Measurements from ENCODE around the gene DDX10.

DNA sequence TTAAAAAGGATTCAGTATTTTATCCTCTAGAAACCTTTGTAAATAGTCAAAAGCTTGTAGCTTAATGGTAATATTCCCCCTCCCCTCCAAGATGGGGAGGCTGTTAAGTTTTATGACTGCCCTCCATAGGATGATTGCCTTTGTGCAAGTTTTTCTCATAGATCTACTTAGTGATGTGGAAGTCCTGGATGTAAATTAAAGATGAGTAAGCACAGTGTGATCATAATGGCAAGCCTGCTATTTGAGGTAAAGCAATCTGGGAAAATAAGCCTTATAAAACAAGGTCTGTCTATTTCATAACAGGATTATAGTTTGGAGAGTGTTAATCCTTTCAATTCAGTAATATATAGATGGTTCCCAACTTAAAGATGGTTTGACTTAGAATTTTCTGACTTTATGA lies 216.3 kb downstream of the DDX10 start:
- TF ChIP-seq CTCF (optimal IDR thresholded peaks at IDR 0.05 in 1 of 3, IDR thresholded peaks at IDR 0.05 in 1 of 3, conservative IDR thresholded peaks at IDR 0.05 in 1 of 3; ENCODE audit: extremely low read depth in 1 of 3, insufficient read depth in 2 of 3, low read length in 3 of 3) (no peak), EZH2 (IDR thresholded peaks at IDR 0.05; ENCODE audit: low read length) (no peak)
